HEK293 (cell line): ENCODE data around the gene NOX3.

Experiments
- CTCF ChIA-PET: fragments of 350-600 bp; formaldehyde crosslinking; extraction: SDS; loops from one replicate; lab custom pipeline; 2021; ENCODE audit warnings: antibody characterized with exemption; lab: Yijun Ruan, JAX
- POLR2A ChIA-PET: fragments of 300-600 bp; formaldehyde crosslinking; extraction: SDS; loops from one replicate; lab custom pipeline; 2020; ENCODE audit warnings: antibody characterized with exemption, inconsistent platforms; lab: Yijun Ruan, JAX
- H3K27ac ChIP-seq: fragments of 200-500 bp; sonication (Bioruptor generic); 2 replicates; pipeline ENCODE4 v1.5.1; 2014; ENCODE audit warnings: low read depth, low read length, control low read depth, inconsistent platforms; ENCODE audit errors: extremely low read depth
- H3K36me3 ChIP-seq, 2 experiments: fragments of 200-500 bp in 1 of 2; sonication (Bioruptor generic) in 1 of 2; 1 replicate in 1 of 2; 2 replicates in 1 of 2; pipeline ENCODE4 v1.5.1; 2014 to 2017; ENCODE audit warnings: inconsistent platforms in 2 of 2, low read length in 2 of 2; ENCODE audit not compliant: control insufficient read depth in 2 of 2, insufficient read depth in 1 of 2
- H3K4me1 ChIP-seq: fragments of 200-500 bp; sonication (Bioruptor generic); 2 replicates; pipeline ENCODE4 v1.5.1; 2014; ENCODE audit warnings: mild to moderate bottlenecking, low read length, inconsistent platforms; ENCODE audit not compliant: control insufficient read depth, insufficient read depth
- H3K4me3 ChIP-seq: 2 replicates; pipeline ENCODE4 v1.5.1; 2011; ENCODE audit warnings: low read depth, mild to moderate bottlenecking, control low read depth, low read length, moderate library complexity
- H3K9me3 ChIP-seq: fragments of 200-500 bp; sonication (Bioruptor generic); 2 replicates; pipeline ENCODE4 v1.5.1; 2014; ENCODE audit warnings: low read depth, low read length, inconsistent platforms; ENCODE audit not compliant: control insufficient read depth, insufficient read depth
- BCL11A ChIP-seq: fragments of 450-650 bp; formaldehyde crosslinking; IDR thresholded peaks from 2 replicates; pipeline ENCODE4 v1.5.1; 2016; ENCODE audit warnings: low read depth, missing biosample characterization, missing genetic modification characterization
- FEZF1 ChIP-seq: fragments of 450-650 bp; formaldehyde crosslinking; IDR thresholded peaks from 2 replicates; pipeline ENCODE4 v1.5.1; 2016; ENCODE audit warnings: missing biosample characterization, missing genetic modification characterization
- KLF17 ChIP-seq: fragments of 450-650 bp; formaldehyde crosslinking; IDR thresholded peaks from 2 replicates; pipeline ENCODE4 v1.5.1; 2016; ENCODE audit warnings: missing biosample characterization, missing genetic modification characterization
- KLF7 ChIP-seq: fragments of 450-650 bp; formaldehyde crosslinking; IDR thresholded peaks from 2 replicates; pipeline ENCODE4 v1.5.1; 2016; ENCODE audit warnings: missing biosample characterization, missing genetic modification characterization, borderline replicate concordance
- OSR2 ChIP-seq: fragments of 450-650 bp; formaldehyde crosslinking; IDR thresholded peaks from 2 replicates; pipeline ENCODE4 v1.5.1; 2016; ENCODE audit warnings: missing biosample characterization, missing genetic modification characterization
- OVOL3 ChIP-seq: fragments of 450-650 bp; formaldehyde crosslinking; IDR thresholded peaks from 2 replicates; pipeline ENCODE4 v1.5.1; 2016; ENCODE audit warnings: missing biosample characterization, missing genetic modification characterization
- PBX3 ChIP-seq: sonication (generic); formaldehyde crosslinking; IDR thresholded peaks from 2 replicates; pipeline ENCODE4 v1.8.1; 2022; ENCODE audit warnings: mild to moderate bottlenecking, moderate library complexity, missing genetic modification reagents
- ZBTB17 ChIP-seq: fragments of 450-650 bp; formaldehyde crosslinking; IDR thresholded peaks from 2 replicates; pipeline ENCODE4 v1.5.1; 2016; ENCODE audit warnings: missing biosample characterization, missing genetic modification characterization
- ZBTB26 ChIP-seq: fragments of 450-650 bp; formaldehyde crosslinking; optimal IDR thresholded peaks from 2 replicates; pipeline ENCODE3; 2016; ENCODE audit warnings: missing biosample characterization, mild to moderate bottlenecking, missing genetic modification characterization
- ZBTB8A ChIP-seq: fragments of 450-650 bp; formaldehyde crosslinking; IDR thresholded peaks from 2 replicates; pipeline ENCODE4 v1.5.1; 2016; ENCODE audit warnings: missing biosample characterization, missing genetic modification characterization
- ZEB2 ChIP-seq: fragments of 450-650 bp; formaldehyde crosslinking; IDR thresholded peaks from 2 replicates; pipeline ENCODE4 v1.5.1; 2016; ENCODE audit warnings: missing biosample characterization, missing genetic modification characterization
- ZFHX2 ChIP-seq: fragments of 450-650 bp; formaldehyde crosslinking; conservative IDR thresholded peaks from 2 replicates; pipeline ENCODE4 v1.5.1; 2016; ENCODE audit warnings: missing biosample characterization, missing genetic modification characterization
- ZFP3 ChIP-seq: fragments of 450-650 bp; formaldehyde crosslinking; IDR thresholded peaks from 2 replicates; pipeline ENCODE4 v1.5.1; 2016; ENCODE audit warnings: low read depth, missing biosample characterization, missing genetic modification characterization
- ZNF132 ChIP-seq: fragments of 450-650 bp; formaldehyde crosslinking; IDR thresholded peaks from 2 replicates; pipeline ENCODE4 v1.5.1; 2017; ENCODE audit warnings: missing biosample characterization, missing genetic modification characterization, borderline replicate concordance
- ZNF169 ChIP-seq: fragments of 450-650 bp; formaldehyde crosslinking; IDR thresholded peaks from 2 replicates; pipeline ENCODE4 v1.5.1; 2016; ENCODE audit warnings: missing biosample characterization, missing genetic modification characterization
- ZNF174 ChIP-seq: fragments of 450-650 bp; formaldehyde crosslinking; IDR thresholded peaks from 2 replicates; pipeline ENCODE4 v1.5.0; 2017; ENCODE audit warnings: missing biosample characterization, mild to moderate bottlenecking, missing genetic modification characterization
- ZNF18 ChIP-seq: fragments of 450-650 bp; formaldehyde crosslinking; IDR thresholded peaks from 2 replicates; pipeline ENCODE4 v1.5.1; 2016; ENCODE audit warnings: missing biosample characterization, missing genetic modification characterization
- ZNF19 ChIP-seq: fragments of 450-650 bp; formaldehyde crosslinking; IDR thresholded peaks from 2 replicates; pipeline ENCODE4; 2016; ENCODE audit warnings: missing biosample characterization, missing genetic modification characterization, low read depth
- ZNF324 ChIP-seq: fragments of 450-650 bp; formaldehyde crosslinking; IDR thresholded peaks from 2 replicates; pipeline ENCODE4 v1.5.1; 2016; ENCODE audit warnings: missing biosample characterization, missing genetic modification characterization
- ZNF354C ChIP-seq: fragments of 450-650 bp; formaldehyde crosslinking; IDR thresholded peaks from 2 replicates; pipeline ENCODE4 v1.5.1; 2016; ENCODE audit warnings: missing biosample characterization, missing genetic modification characterization, low read depth, borderline replicate concordance
- ZNF510 ChIP-seq: fragments of 450-650 bp; formaldehyde crosslinking; IDR thresholded peaks from 2 replicates; pipeline ENCODE4 v1.5.1; 2018; ENCODE audit warnings: mild to moderate bottlenecking, missing genetic modification characterization, missing biosample characterization; ENCODE audit not compliant: insufficient replicate concordance
- ZNF518A ChIP-seq: fragments of 450-650 bp; formaldehyde crosslinking; conservative IDR thresholded peaks from 2 replicates; pipeline ENCODE4 v1.5.1; 2016; ENCODE audit warnings: low read depth, missing biosample characterization, missing genetic modification characterization
- ZNF561 ChIP-seq: fragments of 450-650 bp; IDR thresholded peaks from 2 replicates; pipeline ENCODE4 v1.5.1; 2018; ENCODE audit warnings: missing biosample characterization, missing genetic modification characterization, borderline replicate concordance
- ZNF600 ChIP-seq: fragments of 450-650 bp; formaldehyde crosslinking; IDR thresholded peaks from 2 replicates; pipeline ENCODE4 v1.5.1; 2016; ENCODE audit warnings: missing biosample characterization, missing genetic modification characterization
- ZNF664 ChIP-seq: fragments of 450-650 bp; formaldehyde crosslinking; IDR thresholded peaks from 2 replicates; pipeline ENCODE4 v1.5.1; 2016; ENCODE audit warnings: missing biosample characterization, missing genetic modification characterization
- ZNF777 ChIP-seq: fragments of 450-650 bp; formaldehyde crosslinking; IDR thresholded peaks from 2 replicates; pipeline ENCODE4 v1.5.1; 2017; ENCODE audit warnings: missing biosample characterization, missing genetic modification characterization, borderline replicate concordance
- ZNF785 ChIP-seq: fragments of 450-650 bp; formaldehyde crosslinking; IDR thresholded peaks from 2 replicates; pipeline ENCODE4 v1.5.1; 2016; ENCODE audit warnings: missing biosample characterization, missing genetic modification characterization
- ZNF843 ChIP-seq: fragments of 450-650 bp; formaldehyde crosslinking; IDR thresholded peaks from 2 replicates; pipeline ENCODE4 v1.5.1; 2016; ENCODE audit warnings: missing biosample characterization, missing genetic modification characterization

NOX3 gene

GRCh38 chr6:155402656-155403304 is 52.9 kb downstream of the NOX3 start (continued):
- TF ChIP-seq ZNF518A (tag by site-specific recombination), result no peak
- no peak for TF ChIP-seq ZNF354C (tag by site-specific recombination)
- no peak for TF ChIP-seq ZBTB26 (tag by site-specific recombination)
- TF ChIP-seq ZNF600 (tag by site-specific recombination), result no peak
- TF ChIP-seq ZNF169 (tag by site-specific recombination), result no peak
- TF ChIP-seq BCL11A, result no peak
- TF ChIP-seq ZNF777 (tag by site-specific recombination), result no peak
- TF ChIP-seq ZNF510 (tag by site-specific recombination), result no peak
- TF ChIP-seq, all 188 proteins: peak for 0

- CTCF ChIA-PET, result interaction anchor here (0.5 kb wide), 2 partner anchors 8 to 1232 kb away, joined by 3 read pairs; no protein-coding TSS in a partner anchor
- Histone ChIP-seq H3K36me3 (no peaks in the 10 kb centered on the region), H3K27ac (no peak overlapping the region), H3K9me3 (no peaks in the 10 kb centered on the region), H3K4me1 (peaks cover 3% of the 10 kb centered on the region), H3K4me3 (no peak overlapping the region)
- POLR2A ChIA-PET, result no interaction called here
- TF ChIP-seq ZNF843 (tag by site-specific recombination) (no peak), FEZF1 (tag by site-specific recombination) (peak; percentile 83), ZBTB8A (no peak), OVOL3 (tag by site-specific recombination) (no peak), KLF17 (tag by site-specific recombination) (no peak), ZFHX2 (tag by site-specific recombination) (peak; percentile 61), ZNF785 (no peak), ZNF18 (no peak), ZNF19 (no peak), ZFP3 (no peak), ZNF561 (no peak), KLF7 (tag by site-specific recombination) (no peak), ZNF174 (tag by site-specific recombination) (no peak), ZBTB17 (tag by site-specific recombination) (peak; percentile 54; the same call in 1 of the 2 replicates), ZNF664 (tag by site-specific recombination) (no peak), PBX3 (CRISPR knock-in tag) (no peak), ZNF324 (no peak), ZEB2 (tag by site-specific recombination) (no peak), BCL11A (no peak), OSR2 (tag by site-specific recombination) (peak; percentile 53; the same call in 1 of the 2 replicates), ZNF132 (tag by site-specific recombination) (no peak)
Measured at GRCh38 chr6:155400654-155400965, 55.0 kb downstream of the NOX3 start.
